NCI-H526 (cell line): ENCODE measurements around the gene WHRN.

ENCODE experiments used
- DNase-seq, 2 experiments: peaks; one replicate each; lab custom pipeline; 2025; lab: John Stamatoyannopoulos, UW

Gene WHRN

DNA sequence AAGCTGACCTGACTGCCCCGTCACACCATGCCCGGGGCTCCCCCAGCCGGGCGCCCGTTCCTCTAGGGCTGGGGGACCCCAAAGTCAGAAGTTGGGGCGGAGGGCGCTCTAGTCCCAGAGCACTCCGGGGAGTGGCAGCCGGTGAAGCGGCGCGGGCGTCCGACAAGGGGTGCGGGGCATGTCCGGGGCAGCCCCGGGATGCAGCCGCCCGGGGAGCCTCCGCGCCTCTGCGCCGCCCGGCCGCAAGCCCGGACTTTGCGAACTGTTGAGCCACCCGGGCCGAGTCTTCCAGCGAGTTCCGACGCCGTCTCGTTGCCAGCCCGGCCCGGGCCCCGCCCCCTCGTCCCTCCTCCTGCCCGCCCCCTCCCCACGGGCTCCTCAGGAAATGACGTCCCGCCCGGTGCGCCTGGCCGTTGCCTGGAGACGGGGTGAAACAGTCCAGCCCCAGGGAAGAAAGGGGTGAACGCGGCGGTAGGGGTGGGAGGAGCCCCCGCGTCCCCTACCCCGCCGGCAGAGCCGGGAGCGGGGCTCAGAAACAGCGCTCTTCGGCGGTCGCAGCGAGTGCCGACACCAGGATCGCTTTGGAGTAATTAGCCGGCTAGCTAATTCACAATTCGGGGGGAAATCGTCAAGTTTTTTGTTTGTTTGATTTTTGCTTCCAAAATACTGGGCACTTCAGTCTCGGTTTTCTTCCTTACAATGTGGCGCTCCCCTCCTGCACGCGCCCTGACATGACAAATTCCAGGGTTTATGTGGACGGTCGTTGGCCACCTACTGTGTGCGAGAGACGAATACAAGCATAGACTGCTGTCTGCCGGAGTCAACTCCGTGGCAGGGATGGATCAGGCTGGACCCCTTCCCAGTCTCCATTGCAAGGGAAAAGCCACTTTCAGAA lies at the start of gene WHRN:
Gene WHRN (minus strand): TSS at position 287 of the 895 bp plus-strand sequence. CDS start 672 bp downstream, outside the sequence.
- peak; percentile 45 to 88 for DNase-seq

DNA sequence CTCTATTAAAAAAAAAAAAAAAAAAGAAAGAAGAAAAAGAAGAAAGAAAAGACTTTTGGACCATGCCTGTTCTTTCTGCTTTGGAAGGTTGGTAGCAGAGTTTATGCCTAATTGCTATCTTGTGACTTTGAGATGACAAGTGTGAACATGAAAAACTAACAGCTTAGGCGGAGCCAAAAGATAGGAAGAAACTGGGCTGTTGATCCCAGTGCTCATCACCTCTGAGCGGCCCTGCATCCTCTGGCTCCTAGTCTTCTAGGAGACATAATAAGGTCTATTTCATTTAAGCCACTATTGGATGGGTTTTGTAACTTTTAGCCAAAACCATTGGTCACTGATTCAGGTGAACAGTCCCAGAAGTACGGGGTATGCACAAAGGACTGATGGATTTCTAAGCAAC lies 47.9 kb upstream of the WHRN start:
- DNase-seq: no peak

GRCh38 chr9:114552706-114553105 lies 47.4 kb upstream of the WHRN start:
- no peak for DNase-seq

- DNase-seq: no peak
Observed at GRCh38 chr9:114551750-114552685, 46.7 kb upstream of the WHRN start.

GRCh38 chr9:114549697-114550330 lies 44.5 kb upstream of the WHRN start:
- peak in 1 of 2 experiments; percentile 4 for DNase-seq

DNA sequence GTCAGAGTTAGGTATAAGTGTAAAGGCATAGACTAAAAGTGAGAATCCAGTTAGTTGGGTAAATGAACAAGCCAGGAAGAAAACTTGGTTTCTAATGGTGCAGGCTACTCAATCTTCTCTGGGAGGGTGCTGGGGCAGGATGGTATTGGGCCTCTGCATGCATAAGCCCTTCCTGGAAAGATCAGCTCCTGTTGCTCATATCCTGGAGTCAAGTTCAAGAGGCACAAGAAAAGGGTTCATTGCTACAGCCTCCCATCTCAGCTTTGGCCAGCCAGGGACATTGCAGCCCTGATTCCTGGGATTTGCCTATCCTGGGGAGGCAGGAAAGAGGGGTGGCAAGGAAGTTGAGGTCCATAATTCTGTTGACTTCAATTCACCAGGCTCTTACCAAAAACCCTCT lies 41.6 kb upstream of the WHRN start:
- DNase-seq: no peak

- no peak for DNase-seq
Observed at GRCh38 chr9:114545055-114545454, 39.8 kb upstream of the WHRN start.

DNA sequence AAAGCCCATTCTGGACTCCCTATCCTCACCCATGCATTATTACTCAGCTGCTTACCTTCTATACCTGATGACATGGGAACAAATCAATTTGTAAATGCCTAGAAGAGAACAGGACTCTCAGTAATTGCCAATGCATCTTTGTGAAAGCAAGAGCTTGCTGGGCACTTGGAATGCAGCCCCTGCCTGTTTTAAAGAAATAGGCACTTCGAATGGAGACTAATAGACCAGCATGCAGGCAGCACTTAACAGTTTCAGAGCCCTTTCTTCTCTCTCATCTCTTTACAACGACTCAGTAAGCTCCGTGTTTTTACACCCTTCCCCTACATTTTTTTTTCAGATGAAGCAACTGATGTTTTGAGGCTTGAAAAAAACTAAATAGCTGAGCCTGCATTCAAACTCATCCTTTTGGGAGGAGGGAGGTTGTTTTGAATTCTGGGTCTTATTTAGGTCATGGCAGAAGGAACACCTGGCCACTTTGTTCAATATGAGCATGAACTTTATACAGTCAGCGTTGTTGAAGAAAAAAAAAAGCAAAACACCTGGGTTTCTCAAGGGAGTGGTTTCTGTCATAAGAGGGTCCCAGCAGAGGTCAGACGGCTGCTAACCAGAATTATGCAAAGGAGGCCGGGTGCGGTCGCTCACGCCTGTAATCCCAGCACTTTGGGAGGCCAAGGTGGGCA lies 34.6 kb upstream of the WHRN start:
- no peak for DNase-seq

GRCh38 chr9:114538241-114538640 lies 33.0 kb upstream of the WHRN start:
- DNase-seq: peak in 1 of 2 experiments; percentile 34

GRCh38 chr9:114532561-114533237 lies 27.4 kb upstream of the WHRN start:
- no peak for DNase-seq

DNA sequence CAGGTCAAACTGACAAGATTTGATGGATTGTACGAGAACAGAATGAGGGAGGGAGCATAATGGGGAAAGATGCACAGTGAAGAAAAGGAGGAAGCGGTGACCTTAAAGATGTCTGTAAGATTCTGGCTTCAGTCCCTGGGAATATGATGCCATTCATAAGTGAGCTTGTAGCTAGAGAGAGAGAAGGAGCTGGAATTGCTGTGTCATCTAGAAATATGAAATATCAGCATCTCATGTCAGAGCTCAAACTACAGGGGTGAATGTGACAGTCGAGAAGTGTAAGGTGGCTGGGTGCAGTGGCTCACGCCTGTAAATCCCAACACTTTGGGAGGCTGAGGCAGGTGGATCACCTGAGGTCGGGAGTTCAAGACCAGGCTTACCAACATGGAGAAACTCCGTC lies 24.0 kb upstream of the WHRN start:
- no peak for DNase-seq

DNA sequence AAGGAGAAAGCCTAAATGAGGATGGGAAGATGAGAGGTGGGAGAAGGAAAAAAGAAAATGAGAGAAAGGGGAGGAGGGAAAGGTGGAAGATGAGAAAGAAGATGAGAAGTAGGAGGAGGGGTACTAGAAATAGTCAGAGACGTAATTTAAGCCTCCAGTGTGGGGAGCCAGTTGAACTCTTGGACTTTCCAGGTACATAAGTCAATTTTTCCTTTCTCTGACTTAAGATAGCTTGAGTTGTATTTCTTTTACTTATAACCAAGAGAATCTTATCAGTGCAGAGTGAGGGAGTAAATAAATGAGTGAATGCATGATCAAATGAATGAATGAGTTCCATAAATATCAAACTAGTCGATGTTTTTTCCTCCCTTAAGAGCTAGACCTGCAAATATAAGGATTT lies 21.5 kb upstream of the WHRN start:
- no peak for DNase-seq

DNA sequence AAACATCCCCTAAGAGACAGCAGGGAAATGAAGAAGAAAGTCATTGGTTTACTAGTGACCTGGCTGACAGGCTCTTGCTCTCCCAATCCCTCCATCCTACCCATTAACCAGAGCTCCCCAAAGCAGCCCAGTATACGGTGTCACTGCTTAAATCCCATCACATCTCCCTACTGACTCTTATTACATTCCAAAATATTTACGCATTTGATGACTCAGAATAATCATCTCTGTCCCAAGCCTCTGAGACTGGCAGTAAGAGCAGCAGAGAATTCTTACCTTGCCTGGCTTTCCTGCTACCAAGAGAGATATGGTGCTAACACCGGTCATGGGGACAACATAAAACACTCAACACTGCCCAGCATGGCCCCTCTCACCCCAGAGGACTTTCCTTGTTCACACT lies 20.2 kb upstream of the WHRN start:
- no peak for DNase-seq

DNA sequence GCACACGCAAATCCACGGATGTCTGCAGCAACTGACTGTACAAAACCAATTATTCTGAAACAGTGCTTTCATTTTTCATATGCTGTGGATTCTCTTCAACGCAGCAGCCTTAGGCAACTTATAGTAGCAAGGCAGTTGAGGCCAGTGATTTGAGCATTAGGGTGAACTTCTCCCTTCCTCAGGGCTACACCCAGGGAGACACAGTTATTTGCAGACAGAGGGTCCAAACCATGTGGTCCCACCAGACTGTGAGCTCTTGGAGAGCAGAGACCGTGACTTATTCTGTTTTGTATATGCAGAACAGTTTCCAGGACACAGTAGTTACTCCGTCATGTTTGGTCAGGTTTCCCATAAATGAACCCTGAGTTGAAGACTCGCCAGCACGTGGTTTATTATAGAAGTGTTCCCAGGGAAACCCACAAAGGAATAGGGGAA lies 19.0 kb upstream of the WHRN start:
- peak in 1 of 2 experiments; percentile 4 for DNase-seq

DNA sequence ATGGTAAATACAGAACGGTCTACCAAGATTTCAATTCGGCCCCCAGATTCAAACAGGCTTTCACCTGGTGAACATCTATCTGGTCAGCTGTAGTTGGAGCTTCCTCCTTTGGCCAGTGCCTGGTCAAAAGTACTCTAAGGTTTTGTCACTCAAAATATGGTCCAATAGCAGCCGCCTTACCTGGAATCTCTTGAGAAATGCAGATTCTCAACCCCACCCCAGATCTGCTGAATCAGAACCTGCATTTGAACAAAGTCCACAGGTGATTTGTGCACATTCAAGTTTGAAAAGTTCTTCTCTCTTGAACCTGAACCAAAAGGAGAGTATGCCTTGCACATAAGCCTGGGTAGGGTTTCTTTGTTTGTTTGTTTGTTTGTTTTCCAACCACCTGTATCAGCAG lies 17.6 kb upstream of the WHRN start:
- DNase-seq: no peak

DNA sequence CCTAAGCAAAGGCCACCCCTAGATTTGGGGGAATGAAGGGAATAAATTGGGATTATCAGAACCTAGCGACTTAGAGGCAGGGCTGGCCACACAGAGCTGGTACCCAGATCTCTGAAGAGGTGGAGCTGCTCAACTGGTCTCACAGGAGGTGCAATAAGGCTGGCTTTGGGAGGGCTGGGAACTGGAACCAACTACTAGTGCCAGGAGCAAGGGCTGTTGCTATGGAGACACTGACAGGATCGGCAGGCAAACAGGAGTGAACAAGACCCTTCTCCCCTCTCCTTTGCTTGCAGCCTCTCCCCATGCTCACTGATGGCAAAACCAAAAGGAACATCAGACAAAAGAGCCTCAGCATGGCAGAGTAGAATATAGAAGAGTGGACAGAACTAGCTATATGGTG lies 17.0 kb upstream of the WHRN start:
- peak in 1 of 2 experiments; percentile 4 for DNase-seq

DNA sequence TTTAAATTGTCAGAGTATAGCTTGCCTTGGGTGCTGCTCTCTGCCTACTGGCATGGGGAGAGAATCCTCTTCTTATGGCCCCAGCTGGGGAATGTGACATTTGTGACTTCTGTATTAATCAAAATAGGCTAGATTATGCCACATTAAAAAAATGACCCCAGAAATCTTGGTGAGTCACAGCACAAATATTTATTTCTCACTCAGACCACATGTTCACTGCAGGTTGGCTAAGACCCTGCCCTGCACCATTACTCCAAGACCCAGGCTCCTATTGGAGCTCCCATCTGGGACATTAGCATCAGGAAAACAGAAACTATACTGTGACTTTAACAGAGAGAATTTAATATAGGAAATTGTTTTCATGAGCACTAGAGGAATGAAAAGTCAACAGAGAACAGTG lies 16.6 kb upstream of the WHRN start:
- no peak for DNase-seq

DNA sequence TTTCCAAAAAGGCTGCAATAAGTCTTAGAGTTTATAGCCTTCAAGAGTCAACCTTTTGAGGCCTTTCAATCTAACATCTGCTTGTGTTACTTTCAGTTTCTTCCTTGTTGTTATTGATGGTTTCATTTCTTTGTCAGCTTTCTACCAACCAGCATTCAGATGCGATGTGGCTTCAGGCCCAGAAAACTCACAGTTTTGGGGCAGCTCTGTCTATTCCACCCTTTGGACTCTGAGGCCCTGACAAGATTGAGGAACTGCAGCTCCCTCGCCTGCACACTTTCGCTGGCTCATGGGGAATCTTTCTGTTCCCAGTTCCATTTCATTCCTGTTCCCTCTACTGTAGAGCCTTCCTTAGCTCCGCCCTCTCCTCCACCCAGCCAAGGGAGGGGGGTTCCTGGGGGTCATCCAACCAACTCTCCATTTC lies 13.3 kb upstream of the WHRN start:
- no peak for DNase-seq

DNA sequence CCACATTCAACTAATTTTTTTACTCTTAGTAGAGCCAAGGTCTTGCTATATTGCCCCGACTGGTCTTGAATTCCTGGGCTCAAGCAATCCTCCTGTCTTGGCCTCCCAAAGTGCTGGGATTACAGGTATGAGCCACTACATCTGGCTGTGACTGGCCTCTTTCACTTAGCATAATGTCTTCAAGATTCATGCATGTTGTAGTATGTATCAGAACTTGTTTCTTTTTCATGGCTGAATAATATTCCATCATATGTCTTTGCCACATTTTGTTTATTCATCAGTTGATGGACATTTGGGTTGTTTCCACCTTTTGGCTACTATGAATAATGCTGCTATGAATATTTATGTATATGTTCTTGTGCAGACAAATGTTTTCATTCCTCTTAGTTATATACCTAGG lies 12.8 kb upstream of the WHRN start:
- no peak for DNase-seq

DNA sequence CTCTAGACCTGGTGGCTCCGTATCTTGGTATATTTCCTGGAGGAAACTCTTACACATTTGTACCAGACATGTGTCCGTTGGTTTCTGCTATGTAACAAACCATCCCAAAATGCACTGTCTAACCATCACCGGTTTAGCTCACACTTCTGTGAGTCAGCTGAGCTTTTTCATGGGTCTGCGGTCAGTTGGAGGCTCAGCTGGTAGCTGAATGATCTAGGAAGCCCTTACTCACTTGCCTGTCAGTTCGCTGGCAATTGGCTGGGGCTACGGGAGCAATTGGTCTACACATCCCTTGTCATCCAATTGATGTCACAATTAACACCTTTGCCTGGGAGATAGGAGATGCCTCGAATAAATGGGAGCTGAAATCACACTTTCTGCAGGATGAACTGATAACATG lies 11.6 kb upstream of the WHRN start:
- DNase-seq: no peak

DNA sequence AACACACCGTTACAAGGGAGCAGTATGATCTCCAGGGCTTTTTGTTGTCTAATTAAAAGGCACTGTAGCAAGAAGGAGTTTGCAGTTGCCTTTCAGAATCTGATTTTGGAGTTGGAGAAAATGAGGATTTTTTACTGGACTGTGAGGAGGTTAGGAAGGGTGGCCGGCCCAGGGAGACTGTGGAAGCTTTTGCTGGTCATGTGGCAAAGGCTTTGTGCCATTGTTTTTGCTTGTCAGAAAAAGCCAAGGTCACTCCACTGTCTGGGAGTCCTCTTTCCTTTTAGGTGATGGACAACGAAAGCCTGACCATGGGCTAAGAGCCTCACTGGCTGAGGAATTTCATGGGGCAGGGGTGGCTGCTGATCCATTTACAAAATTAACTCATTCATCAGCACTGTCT lies 10.3 kb upstream of the WHRN start:
- DNase-seq: no peak
